ENCODE data around the gene NPAS3.

DNA sequence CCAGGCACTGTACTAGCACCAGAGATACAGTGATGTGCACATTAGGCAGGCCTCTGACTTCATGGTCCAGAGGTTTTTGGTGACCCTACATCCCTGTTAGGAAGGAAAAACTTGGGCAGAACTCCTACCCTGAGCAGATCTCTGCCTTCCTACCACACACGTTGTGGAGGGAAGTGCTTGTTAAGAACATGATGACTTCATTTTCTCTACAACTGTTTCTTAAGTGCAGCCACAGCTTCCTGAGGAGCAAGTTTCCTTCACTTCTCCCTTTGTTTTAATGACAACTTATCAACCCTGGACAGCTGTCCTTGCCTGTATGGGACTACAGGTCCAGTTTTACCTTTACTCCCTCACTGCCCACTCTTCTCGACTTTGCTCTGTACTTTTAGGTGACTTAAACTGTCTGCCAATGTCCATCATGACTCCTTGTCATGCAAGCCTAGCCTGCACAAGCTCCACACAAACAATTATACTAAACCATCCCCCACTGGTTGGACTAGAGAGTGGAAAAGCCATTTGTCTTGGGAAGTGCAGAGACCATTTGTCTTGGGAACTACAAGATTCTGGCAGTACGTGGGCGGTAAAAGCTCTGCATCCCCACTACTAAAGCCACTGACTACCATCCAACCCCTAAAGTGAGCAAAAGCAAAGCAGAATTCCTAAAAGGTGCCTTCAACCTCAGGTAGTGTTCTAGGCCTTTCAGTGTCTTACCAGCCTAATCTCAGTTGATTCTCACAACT, 652.4 kb downstream of the NPAS3 start:
- TF ChIP-seq, protein P1, sequence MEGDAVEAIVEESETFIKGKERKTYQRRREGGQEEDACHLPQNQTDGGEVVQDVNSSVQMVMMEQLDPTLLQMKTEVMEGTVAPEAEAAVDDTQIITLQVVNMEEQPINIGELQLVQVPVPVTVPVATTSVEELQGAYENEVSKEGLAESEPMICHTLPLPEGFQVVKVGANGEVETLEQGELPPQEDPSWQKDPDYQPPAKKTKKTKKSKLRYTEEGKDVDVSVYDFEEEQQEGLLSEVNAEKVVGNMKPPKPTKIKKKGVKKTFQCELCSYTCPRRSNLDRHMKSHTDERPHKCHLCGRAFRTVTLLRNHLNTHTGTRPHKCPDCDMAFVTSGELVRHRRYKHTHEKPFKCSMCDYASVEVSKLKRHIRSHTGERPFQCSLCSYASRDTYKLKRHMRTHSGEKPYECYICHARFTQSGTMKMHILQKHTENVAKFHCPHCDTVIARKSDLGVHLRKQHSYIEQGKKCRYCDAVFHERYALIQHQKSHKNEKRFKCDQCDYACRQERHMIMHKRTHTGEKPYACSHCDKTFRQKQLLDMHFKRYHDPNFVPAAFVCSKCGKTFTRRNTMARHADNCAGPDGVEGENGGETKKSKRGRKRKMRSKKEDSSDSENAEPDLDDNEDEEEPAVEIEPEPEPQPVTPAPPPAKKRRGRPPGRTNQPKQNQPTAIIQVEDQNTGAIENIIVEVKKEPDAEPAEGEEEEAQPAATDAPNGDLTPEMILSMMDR (IDR thresholded peaks at IDR 0.05) = no peak
- no peak for TF ChIP-seq POLR2A (IDR thresholded peaks at IDR 0.05)
- no peak for TF ChIP-seq POLR2AphosphoS5 (IDR thresholded peaks at IDR 0.05)

Data from breast epithelium (tissue), 3 donors.